DLD1 (cell line): ENCODE measurements around the gene SLC16A8.
"Not testable (repeated sequence)": the region's sequence is repeated elsewhere in the genome, so short reads cannot be mapped to it uniquely, and the experiment has no call there.

ENCODE experiments used
- in situ Hi-C: cut with HindIII; loops from 2 replicates; pipeline ENCODE4 v1.10.0; 2017; ENCODE audit warnings: low sequenced_read_pairs

The SLC16A8 gene

GRCh38 chr22:38086942-38087341, 3.0 kb upstream of the SLC16A8 start:
- in situ Hi-C loops, result no loop called here

- in situ Hi-C loops, result no loop called here
Observed at GRCh38 chr22:38086001-38086845, 2.2 kb upstream of the SLC16A8 start.

DNA sequence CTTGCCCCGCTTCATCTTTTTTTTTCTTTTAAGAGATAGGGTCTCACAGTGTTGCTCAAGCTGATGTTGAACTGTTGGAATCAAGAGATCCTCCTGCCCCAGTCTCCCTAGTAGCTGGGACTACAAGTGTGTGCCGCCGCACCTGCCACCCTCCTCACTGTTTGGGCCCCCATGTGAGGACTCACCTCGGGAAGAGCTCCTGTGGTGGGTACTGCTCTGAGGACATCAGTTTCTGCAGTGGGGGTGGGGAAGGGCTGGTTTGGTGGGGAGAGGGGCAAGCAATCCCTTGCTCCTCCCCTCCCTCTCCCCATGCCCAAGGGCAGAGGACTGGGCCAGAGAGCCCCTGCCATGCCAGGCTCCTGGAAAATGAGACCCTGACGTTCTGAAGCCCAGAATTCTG, 1.5 kb upstream of the SLC16A8 start:
- in situ Hi-C loops, result no loop called here

GRCh38 chr22:38085056-38085455, 1.1 kb upstream of the SLC16A8 start:
- in situ Hi-C loops, result no loop called here

GRCh38 chr22:38082986-38083710, 836 bp downstream of the SLC16A8 start:
- in situ Hi-C loops, result no loop called here

DNA sequence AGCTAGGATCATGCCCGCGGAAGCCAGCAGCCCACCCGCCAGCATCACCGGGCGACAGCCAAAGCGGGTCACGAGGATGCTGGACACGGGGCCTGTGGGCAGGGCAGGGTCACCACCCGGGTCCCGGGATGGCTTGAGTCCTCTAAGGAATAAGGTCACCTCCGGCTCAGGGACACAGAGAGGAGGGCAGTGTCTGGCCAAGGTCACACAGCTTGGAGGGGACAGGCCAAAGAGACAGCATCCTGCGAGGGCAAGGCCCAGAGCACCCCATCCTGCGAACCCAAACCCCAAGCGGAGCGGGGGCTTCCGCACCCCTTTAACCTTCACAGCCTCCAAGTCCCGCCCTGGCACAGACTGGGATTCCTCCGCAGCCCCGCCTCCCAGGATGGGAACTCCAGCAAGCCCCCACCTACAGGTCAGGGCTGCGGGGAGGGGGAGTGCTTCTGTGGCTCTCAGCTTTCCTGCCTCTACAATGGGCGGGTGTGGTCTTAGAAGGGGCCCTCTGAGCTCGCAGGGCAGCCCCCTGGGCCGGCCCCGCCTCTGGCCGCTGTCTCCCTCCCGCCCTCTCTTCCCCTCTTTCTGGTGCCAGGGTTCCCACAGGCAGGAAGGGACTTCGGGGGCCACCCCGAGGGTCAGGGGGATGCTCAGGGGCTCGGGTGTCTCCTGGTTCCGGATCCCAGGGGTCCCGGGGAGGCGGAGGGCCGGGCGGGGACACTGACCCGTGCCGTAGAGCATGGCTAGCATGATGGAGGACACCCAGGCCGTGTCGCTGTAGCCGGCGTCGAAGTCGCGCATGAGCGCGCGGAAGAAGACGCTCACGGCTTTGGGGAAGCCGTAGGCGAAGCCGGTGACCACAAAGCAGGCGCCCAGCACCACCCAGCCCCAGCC, 1.8 kb downstream of the SLC16A8 start:
- in situ Hi-C loops, result no loop called here

DNA sequence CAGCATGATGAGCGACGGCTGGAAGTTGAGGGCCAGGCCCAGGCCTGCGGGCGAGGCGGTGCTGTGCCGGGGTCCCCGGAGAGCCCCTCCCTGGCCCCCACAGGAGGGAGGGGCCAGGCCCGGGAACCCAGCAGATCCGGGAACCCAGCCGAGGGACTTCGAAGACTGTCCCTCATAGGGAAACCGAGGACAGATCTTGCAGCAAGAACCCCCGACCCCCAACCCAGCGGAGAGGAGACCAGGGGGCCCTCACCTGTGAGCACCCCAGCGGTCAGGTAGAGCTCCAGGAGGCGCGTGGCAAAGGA, 2.4 kb downstream of the SLC16A8 start:
- in situ Hi-C loops, result no loop called here

DNA sequence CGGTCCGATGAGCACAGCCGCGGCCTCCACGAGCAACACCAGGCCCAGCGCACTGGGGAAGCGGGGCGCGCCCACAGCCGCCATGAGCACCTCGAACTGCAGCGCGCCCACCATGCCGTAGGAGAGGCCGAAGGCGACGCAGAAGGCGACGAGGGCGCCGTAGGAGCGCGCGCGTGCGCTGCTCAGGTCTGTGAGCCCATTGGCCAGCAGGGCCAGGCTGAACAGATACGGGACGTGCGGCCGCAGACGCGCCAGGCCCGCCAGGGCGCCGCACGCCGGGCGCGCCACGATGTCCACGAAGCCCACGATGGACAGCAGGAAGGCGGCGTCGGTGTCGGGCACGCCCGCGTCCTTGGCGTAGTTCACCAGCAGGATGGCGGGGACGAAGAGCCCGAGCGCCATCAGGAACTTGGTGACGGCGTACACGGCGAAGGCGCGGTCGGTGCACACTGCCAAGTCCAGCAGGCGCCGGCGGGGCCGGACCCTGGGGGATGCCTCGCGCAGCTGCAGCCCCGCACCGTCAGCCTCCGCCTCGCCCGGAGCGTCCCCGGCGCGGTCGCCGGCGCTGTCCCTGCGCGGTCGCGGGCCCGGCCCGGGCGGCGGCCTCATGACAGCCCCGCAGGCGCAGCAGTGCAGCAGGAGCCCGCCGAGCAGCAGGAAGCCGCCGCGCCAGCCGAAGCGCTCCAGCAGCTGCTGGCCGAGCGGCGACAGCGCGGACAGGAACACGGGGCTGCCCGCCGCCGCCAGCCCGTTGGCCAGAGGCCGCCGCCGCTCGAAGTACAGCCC, 2.9 kb downstream of the SLC16A8 start:
- in situ Hi-C loops, result no loop called here

- in situ Hi-C loops, result no loop called here
Observed at GRCh38 chr22:38080474-38080849, 3.5 kb downstream of the SLC16A8 start.

DNA sequence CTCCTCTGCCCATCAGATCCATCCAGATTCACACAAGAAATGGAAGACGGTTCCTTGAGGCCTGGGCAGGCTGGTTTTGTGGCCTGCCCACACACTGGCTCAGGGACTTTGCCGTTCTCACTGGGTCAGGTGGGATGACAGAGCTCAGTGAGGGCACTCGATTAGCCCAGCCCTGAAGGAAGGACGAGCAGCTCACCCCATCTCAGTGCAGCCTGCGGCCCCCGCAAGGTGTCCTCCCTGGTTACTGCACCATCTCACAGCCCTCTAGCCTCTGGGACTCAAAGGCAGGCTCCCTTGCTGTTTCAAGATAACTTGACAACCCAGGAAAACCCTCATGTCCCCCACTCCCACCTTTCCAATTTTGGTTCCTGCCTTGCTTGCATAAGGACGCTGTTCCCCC, 4.2 kb downstream of the SLC16A8 start:
- in situ Hi-C loops, result no loop called here

- in situ Hi-C loops, result not testable (repeated sequence)
Observed at GRCh38 chr22:38079208-38079607, 4.8 kb downstream of the SLC16A8 start.

DNA sequence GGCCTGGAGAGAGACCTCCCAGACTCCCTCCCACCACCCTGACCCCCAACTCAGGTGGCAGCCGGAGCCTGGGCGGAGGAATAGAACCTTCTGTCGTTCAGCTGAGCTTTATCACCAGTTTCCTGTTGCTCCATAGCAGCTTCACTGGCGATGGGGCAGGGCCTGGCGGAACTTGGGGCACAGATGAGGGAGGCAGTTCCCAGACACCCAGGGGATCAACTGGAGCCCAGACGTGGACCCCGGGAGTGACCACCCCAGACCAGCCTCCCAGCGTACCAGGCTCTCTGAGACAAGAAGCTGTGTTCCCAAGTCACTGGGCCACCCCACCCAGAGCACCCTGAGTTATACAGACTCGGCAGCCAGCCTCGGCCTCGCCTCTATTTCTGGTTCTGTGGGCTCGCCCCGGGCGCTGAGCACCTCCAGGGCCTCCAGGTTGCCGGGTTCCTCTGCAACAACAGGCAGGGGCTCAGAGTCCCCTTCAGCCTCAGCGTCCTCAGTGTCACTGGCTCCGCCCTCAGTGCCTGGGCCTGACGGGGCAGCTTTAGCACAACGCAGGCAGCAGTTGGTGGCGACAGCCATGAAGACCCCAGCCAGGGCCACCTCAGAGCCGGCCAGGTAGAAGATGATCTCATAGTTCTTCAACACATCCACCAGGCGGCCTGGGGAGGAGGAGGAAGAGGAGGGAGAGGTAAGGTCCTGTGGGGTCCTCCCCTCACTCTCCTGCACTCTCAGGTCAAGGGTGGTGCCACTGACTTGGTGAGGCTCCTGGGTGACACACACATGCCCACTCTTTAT, 5.7 kb downstream of the SLC16A8 start:
- in situ Hi-C loops, result no loop called here

GRCh38 chr22:38077595-38077994, 6.4 kb downstream of the SLC16A8 start:
- in situ Hi-C loops, result no loop called here

DNA sequence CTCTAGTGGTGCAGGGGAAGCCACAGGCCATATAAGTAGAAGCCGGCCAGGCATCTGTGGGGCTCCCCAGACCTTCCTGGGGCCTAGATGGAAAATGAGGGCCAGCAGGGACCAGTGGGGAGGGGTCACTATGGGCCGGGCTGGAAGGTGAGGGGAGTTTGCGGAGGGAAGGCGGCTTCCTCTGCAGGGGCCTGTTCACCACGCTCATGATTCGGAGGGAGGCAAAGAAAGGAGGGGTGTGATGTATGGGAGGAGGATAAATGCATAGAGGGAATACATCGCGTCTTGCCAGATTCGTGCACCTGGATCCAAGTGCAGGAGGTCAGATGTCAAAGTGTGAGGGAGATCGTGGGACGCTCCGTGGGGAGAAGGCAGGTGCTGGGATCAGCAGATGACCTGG, 6.9 kb downstream of the SLC16A8 start:
- in situ Hi-C loops, result no loop called here

- in situ Hi-C loops, result no loop called here
Observed at GRCh38 chr22:38075961-38076360, 8.0 kb downstream of the SLC16A8 start.

DNA sequence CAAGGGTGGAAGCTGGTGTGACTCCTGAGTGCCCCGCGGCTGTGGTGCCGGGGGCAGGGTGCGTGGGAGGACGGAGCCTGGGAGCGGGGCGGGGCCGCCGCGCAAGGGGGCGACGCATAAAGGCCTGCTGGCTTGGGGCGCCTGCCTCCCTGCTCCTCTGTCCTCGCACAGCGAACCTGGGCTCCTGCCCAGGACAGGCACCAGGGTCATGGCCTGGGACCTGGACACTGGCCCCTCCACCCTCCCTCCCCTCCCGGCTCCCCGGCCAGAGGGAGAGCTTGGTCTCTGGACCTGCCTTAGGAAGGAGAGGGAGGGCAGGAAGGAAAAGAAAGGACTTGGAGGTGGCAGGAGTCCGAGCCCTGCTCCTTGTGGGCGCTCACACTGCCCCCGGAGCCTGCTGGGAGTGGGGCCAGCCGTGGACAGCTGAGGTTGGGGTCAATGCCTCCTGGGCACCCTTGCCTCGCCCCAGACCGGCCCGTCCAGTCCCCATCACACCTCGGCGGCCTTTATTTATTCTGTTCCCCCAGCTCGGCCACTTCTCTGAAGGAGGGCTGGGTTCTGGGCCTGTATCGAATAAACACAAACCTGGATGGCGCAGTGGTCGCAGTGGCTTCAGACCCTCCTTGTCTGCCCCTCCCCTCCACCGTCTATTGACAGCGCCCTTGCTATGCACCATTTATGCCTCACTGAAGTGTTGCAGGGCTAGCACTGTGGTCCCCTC, 8.7 kb downstream of the SLC16A8 start:
- in situ Hi-C loops, result no loop called here

DNA sequence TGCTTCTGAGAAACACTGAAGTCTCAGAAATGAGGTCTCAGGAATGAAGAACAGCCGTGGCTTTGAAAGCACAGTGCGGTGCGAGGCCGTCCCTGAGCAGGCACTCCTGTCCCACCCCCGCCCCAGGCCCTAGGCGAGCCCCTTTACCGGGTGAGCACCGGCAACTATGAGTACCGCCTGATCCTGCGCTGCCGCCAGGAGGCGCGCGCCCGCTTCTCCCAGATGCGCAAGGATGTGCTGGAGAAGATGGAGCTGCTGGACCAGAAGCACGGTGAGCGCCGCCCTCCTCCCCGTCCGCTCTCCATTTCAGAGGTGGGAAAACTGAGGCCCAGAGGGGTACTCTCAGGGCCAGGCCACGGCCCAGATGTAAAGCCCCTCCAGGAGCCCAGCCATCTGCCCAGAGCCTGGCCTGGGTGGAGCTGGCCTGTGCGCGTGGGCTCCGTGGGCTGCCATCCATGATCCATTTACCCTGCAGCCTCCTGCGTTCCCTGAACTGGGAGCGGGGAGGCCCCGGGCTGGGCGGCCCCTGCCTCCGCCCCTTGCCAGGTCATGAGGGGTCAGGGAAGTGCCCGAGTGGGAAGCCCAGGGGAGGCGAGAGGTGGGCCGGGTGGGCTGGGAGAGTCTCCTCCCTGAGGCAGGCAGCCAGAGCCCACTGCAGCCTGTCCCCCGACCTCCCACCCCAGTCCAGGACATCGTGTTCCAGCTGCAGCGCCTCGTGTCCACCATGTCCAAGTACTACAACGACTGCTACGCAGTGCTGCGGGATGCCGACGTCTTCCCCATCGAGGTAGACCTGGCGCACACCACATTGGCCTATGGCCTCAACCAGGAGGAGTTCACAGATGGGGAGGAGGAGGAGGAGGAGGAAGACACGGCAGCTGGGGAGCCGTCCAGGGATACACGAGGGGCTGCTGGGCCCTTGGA, 9.5 kb downstream of the SLC16A8 start:
- in situ Hi-C loops, result no loop called here
